Measurements from ENCODE around the gene METTL25B.

The METTL25B gene

DNA sequence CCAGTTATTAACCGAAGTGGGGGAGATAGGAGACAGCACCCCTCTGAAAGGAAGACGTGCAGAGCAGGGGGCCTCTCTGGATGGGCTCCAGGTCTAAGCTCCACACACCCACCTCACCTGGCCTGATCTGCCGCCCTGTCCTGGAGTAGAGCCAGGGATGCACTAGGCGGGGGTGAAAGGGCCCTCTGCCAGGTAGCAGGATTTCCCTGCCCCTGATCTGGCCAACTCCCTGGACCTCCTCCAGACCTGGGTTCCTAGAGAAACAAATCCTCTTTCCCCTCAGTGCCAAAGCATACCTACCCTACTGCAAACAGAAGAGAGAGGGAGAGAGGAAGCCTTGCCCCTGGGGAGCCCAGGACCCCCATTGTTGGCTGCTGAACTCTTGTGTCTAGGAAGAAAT, 24.9 kb upstream of the METTL25B start:
- no peak for DNase-seq

DNA sequence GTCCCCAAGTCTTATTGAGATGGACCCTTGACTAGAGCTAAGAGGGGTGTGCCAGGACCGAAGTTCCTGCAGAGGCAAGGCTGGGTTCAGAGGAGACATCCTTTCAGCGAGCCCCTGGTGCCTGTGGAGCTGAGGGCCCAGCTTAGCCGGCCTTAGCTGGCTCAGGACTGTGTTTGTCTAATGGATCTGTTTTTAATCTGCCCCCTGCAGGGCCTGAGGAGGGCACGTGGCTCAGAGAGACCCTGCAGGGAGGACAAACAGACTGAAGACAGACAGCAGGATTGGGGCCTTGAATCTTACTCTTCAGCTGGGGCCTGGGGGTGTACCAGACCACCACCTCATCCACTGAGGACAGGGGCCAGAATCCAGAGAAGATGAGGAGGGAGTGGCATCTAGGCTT, 24.5 kb upstream of the METTL25B start:
- DNase-seq, result no peak

DNA sequence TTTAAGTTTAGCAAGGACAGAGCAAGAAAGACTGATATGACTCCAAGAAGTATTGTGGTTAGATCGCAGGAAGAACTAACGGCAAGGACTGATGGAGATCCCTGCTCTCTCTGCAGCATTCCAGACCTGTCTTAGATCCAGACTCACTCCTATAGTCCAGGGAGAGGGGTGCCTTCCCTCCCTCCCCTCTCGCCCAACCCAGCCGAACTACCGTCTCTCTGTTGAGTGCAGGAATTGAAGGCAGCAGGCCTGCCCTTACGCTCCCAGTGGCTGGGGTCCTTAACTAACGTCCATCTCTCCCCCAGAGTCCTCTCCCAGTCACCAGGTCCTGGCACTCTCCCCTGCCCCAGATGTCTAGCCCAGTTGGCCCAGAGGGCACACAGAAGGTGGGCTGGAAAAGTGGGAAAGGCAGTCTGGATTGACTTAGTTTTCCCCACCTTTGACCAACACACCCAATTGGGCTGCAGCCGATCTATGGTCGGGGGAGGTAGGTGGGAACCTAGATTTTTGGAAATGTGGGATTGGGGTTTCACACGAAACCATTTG, 24.0 kb upstream of the METTL25B start:
- DNase-seq, result no peak

DNA sequence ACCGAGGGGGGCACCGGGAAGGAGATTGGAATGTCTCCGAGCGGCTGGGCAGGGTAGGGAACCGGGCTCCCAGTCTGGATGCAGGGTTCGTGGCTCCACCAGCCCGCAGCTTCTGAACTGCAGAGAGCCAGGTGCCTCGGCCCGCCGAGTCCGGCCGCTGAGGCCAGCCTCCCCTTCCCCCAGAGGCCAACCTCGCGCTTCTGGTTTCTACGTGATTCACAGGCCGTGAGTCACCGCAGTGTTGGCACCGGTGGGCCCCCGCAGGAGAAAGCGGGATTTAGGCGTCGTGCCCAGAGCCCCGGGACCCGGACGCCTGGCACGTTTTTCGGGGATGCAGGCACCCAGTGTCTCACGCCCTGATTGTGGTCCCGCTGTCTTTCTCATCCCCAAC, 23.3 kb upstream of the METTL25B start:
- DNase-seq, result no peak

DNA sequence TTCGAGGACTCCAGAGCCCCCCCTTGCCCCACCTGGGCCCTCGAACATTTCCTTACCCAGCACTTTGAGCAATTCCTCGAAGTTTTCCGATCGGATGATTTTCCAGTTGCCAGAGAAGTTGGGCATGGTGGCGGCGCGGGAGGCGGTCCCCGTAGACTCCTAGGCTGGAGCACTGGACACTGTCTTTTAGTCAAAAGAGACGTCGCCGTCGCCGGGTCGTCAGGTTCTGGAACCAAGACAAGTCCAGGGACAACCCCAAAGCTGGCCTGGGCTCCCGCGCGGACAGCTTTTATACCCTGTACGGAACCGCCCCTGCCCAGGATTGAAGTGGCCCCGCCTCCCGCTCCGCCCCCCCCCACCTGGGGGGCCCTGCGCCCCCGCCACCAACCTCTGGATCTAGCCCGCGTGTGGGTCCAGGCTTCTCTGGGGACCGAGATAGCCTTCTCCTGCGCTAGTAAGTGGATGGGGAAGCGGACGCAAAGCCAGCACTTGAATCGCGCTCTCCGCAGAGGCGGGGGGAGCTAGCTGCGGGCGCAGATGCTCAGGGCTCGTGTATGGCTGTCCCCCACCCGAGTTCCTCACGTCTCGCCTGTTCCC, 22.9 kb upstream of the METTL25B start, which contains the start of gene CRABP2:
Gene CRABP2 (minus strand): TSS at position 263 of the 597 bp plus-strand sequence. CDS start 137 bp downstream, at position 126.
- DNase-seq, result peak; percentile 86

DNA sequence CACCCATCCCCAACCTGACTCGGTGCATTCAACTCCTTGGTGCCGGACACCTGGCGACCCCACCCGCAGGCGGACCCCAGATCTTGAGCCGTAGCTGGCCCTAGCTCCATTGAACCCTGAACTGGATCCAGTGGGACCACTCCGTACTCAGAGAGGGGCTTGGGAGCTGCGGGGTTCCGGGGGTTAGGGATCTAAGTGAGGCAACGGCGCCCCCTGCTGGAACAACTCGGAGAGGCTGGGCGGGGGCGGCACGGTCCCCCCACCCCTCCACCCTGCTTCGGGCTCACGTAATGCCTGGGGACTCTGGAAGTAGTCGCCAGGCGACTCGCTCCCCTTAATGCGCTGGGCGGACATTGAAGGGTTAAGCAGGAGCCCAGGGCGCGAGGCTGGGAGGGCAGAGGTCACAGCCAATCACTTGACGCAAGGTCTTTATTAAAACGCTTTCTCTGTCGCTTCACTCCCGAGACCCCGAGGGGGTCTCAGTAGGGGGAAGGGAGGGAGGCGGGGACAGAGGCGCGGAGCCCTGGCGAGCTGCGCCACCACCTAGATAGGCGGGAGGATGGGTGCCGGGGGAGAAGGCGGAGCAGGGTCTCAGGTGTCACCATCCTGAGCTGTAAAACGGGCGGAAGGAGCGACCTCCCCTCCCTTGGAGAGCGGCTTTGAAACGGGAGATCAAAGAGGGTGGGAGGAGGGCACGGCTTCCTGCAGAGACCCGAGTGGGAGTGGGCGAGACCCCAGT, 22.2 kb upstream of the METTL25B start:
- DNase-seq, result peak; percentile 89

DNA sequence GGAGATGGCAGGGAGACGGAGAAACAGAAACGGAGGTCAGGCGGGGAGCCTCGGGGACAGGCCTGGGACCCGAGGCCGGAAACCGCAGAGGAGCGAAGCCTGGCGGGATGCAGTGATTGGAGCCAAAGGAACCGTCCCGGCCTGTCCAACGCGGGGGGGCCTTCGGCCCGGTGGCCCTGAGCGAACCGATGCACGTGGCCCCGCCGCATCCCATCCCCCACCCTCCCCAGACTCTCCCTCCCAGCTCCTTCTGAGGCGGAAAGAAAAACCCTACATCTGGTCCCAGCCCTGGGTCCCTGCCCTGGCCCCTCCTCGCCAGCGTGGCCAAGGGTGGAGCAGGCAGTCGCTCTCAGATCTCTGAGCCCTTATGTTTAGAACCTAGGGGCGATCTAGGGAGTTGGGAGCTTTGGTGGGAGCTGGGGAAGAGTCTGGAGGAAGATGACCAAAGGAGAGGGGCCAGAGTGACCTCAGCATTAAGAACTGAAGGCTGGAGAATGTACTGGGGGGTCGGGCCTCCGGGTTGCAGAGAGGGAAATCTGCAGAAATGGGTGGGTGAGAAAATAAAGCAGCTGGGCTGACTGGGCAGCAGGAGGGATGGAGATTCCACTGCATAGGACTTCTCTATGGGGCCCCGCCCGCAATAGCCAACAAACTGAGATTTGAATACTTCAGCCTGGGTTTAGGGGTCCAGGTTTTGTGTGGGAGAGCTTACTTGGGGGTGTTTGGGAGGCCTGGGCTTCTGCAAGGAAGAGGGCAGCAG, 21.4 kb upstream of the METTL25B start:
- peak; percentile 93 for DNase-seq

DNA sequence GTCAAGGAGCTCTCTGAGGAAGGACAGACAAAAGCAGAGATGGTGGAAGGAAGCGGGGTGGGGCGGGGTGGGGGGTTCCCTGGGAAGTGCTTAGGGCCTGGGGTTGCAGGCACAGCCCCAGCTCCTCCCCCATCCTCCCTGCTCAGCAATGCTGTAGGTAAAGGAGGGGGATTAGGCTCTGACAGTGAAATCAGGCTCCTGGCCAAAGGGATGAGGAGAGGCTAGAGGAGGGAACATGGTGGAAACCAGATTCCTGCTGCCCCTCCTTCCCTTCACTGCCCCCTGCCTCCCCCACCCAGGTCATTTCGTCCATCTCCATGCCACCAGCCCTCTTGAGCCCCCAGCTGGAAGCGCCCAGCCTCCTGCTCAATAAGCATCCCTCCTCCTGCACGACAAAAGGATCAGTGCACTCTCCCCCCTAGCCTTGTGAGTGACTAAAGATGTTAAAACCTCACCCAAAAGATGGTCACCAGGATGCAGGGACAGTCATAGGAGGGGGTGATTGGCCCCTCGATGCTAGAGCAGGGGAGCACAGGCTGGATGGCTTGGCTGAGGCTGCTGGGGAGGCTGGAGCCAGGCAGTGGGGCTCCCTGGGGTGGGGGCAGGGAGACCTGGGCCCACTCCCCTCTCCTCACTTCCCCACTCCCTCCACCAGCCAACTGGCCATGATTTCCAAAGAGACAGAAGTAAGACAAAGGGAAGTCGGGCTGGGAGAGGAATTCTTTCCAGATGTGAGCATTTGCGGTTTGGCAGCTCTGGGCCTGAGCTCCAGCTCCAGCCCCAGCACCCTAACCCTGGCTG, 20.7 kb upstream of the METTL25B start:
- DNase-seq, result peak; percentile 82

DNA sequence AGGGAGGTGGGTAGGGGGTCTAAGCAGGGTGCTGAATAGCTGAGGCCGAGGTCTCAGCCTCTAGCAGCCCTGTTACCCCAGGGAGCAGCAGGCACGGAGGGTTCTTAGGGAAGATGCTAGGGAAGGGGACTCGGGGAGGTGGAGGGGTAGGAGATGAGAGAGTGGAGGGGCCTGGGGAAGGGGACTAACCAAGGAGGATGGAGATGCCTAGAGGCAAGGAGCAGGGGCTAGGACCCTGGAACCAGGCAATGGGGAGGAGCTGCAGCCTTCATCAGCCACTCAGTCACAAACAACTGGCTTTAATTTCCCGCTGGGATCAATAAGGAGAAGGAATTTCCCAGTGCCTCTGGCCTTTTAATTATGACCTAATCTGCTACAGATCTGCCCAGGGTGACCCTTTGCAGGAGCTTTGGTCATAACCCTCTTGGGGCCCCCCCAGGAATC, 20.0 kb upstream of the METTL25B start:
- no peak for DNase-seq

DNA sequence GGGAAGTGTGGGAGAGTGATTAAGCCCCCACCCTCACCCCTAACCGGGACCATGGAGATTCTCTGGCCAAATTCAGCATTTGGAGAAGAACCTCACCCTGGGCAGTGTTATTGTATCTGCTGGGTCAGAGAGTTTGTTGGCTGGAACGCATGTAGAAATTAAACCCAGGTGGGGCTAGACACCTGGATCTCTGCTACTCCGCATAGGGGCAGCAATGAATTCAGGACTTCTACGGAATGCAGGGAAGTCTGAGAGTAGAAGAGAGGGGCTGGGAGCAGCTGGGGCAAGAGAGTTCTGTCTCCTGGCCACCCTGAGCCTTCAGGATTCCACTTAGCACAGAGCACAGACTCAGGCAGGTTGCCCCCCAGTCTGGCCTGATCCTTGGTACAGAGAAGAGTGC, 19.2 kb upstream of the METTL25B start:
- DNase-seq, result no peak

DNA sequence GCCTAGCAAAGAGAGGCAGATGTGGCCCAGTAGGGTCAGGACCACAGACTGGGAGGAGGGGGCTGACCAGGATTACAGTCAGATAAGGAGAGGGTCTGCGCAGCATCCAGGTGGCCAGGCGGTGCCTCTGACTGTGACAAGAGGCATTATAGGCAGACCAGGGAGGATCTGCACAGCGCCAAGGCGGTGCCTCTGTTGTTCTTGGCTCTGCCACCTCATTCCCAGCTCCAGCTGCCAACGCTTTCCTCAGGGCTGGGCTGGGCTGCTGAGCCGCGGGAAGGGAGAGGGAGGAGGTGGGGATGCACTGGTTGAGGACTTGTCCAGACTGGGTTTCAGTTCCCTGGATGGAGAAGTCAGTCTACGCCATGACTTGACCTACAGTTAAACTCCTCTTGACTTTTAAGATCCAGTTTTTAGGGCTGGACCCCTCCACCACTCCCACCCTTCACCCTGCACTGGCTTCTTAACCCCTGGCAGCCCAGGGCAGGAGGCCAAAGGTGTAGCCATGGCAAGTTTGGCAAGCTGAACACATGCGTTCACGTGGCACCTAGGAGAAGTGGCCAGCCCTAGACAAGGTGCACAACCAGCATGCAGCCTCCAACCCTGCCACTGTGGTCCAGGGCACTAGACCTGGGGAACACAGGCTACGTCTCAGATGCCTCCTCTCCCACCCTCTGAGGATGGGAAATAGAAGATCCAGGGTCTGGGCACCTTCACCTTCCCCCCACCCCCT, 18.3 kb upstream of the METTL25B start:
- DNase-seq, result peak; percentile 85

DNA sequence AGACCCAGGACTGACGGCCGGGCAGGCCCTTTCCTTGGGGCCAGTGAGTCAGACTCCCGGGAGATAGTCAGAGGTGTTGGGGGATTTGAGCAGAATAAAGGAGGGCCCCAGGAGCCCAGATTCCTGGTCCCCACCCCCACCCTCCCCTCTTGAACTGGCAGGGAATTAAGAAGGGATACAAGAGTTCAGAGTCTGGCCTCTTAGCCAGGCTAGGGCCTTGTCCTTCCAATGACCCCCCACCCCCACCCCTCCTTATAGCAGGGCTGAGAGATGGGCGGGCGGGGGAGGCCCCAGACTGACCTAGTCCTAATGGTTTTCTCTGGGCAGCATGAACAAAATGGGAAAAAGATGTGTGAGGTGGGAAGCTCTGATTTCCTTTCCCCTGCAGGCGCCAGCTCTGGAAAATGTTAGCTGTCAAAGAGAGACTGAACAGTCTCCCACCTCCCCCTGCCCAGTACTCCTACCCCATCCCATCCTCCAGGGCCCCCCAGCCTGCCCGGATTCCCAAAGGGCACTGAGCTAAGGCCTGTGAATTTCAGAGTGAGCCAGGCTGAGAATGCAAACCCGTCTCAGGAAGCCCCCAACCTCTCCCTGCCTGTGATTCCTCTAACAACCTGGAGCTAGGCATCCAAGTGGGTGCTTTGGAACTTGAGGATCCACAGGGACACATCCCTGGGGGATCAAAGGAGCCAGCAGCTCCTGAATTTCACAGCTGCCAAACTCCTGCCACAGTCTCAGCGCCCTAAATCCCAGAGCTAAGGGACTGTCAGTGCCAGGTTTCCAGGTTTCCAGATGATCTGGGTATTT, 17.1 kb upstream of the METTL25B start:
- DNase-seq, result peak; percentile 69

DNA sequence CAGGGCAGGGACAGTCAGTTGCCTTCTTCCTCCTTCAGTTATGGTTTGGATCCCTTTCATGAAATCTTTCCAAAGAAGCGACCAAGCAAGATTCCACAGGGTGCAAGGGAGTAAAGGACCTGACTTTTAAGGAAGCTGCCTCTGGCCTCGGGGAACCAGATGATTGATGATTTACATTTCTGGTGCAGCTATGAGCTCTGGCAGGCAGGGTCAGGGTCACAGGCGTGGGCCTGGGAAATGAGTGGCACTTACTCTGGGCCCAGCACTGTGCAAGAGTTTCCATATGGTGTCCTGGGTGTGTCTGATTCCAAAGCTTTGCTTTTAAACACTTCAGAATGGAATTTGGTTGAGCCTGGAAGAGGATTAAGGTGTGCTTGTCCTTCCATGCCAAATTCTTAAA, 15.6 kb upstream of the METTL25B start:
- DNase-seq, result no peak

DNA sequence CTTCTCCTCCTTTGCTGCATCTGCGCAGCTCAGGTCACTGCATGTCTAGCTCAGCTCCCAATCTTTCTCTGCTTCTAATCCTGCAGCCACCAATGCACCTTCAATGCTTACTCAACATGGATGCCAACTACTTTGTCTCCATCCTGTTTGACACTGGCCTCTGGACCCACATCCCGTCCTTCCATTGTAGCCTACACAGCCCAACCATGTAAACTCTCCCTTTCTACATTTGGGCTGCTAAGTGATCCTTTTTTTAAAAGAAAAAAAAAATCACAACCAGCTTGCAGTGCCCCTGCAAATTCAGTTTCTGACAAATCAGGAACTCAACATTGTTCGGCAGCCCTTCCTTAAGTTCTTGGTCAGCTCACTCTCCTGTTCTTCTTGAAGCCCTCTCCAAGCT, 13.4 kb upstream of the METTL25B start:
- DNase-seq, result no peak

DNA sequence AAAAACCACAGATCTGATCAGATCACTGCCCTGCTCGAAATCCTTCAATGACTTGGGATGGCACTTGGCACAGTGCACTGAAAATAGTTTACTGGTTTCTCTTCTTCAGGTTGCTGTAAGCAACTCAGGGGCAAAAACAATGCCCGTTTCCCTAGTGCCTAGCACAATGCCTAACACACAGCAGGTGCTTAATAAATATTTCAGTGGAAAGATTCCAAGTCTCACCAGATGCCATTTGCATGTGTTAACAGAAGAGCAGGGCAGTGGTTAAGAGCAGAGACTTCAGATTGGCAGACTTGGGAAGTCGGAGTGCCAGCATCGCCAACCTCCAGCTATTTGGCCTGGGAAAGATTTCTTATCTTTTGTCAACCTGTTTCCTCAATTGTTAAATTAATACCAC, 10.9 kb upstream of the METTL25B start:
- no peak for DNase-seq

DNA sequence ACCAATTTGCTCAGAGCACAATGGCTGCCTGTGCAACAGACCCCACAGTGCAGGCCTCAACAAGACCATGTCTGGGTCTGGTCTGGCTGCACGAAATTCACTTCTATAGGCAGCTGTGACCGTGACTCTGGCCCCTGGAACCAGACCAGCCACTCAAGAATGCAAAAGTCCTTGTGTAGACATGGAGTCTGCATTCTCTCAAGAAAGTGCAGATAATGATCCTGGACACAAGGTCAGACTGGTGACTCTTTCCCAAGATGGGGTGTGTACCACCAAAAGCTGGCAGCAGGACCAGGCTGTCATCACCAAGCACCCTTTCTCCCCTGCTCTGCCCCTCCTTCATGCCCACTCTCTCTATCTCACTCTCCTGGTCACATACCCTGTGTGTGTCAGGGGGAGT, 7.1 kb upstream of the METTL25B start:
- no peak for DNase-seq

DNA sequence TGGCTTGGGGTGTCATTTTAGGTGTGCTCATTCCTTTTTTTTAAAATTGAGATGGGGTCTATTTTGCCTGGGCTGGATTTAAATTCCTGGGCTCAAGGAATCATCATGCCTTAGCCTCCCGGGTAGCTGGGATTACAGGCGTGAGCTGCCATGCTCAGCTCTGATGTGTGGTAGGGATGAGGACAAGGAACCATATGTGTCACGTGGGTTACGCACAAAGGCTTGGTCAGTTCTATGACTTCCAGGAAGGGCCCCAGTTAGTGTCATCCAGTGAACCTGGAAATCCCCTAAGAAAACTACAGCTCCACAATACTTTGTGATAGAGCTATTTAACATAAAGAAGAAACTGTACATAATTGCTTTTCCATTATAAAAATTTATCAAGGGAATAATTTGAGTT, 6.7 kb upstream of the METTL25B start:
- DNase-seq, result no peak

DNA sequence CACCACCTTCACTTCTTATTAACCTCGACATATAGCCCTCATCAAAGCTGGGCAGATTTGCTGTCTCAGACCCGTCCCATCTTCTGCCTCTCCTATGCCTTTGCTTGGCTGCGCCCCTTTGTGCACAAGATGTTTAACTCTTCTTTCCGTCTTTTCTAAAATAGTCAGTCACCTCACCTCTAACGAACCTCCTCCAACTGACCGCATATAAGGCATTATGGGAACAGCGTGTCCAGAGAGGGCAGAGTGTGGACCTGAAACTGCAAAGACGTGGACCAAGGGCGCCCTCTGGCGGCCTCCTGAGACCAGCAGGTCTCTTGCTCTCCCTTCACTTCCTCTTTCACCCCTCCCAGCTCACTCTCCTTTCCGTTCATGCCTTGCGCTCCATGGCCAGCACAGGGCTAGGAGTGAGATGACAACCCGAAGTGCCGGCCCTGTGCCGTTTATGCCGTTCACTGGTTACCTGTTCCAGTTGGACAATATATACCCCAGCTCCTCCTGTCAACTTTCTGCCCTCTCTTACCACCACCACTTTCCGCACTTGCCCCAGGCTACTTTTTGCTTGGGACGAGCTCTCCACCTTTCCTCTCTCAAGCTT, 2.5 kb upstream of the METTL25B start:
- peak; percentile 90 for DNase-seq

DNA sequence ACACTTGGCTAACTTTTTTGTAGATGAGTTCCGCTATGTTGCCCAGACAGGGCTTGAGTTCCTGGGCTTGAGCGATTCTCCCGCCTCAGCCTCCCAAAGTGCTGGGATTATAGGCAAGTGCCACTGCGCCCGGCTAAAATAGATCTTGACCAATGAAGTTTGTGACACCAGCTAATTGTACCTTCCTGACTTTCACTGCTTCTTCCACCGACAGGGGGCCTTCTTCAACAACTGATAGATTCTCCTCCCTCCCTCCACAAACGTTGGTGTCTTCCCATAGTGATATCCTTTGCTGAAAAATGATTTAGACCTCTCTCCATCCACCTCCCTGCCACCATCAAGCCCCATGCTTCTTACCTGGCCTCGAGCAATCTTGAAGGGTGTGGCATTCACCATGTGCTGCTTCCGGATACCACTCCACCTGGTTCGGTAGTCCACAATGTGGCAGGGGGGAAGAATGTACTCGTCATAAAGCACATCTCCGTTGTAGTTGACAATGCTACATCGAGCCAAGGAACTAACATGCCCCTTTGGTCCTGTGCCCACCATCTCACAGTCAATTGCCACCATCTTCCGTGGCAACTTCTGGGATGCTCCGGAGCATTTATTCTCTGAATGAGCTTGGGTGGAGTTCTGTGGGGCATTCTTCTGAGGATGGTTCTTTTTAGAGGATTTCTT, 1.6 kb upstream of the METTL25B start:
- DNase-seq, result peak; percentile 31

DNA sequence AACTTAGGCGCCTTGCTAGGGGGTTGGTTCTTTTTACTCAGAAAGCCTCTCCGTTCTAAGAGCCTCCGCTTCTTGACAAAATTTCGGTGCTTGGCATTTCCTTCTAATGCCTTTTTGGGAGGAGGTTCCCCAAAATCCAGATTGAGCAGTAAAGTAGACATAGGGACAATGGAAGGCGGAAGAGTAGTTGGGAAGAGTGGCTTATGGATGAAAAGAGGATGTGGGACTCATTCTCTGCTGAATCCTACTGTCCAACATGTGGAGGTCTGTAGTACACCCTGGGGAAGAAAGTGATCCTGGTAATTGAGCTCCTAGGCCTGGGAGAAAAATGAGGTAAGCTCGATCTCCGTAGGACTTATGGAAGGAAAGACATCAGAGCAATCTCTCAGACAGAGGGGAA, 777 bp upstream of the METTL25B start:
- no peak for DNase-seq
